Measurements from ENCODE around the gene ARHGEF11. TPM values are rescaled to one million over a fixed set of nuclear protein-coding genes. Genes with fewer than 3 reads are reported as not detected.

ARHGEF11 gene
- total RNA-seq, 2 donors from 2014 or later = 16.5 to 28.0 TPM

- no peak for ATAC-seq
- peaks cover 4% of the 10 kb centered on the region for H3K36me3 Mint-ChIP-seq (ENCODE audit: low read depth)
- DNase-seq = no peak
- H3K27me3 Mint-ChIP-seq = peaks cover 57% of the 10 kb centered on the region
- H3K4me1 Mint-ChIP-seq = peaks cover 32% of the 10 kb centered on the region
- no peak overlapping the region for H3K27ac Mint-ChIP-seq
- peak overlapping the region; percentile 47 for H3K4me3 Mint-ChIP-seq
- no peaks in the 10 kb centered on the region for H3K9me3 ChIP-seq (ENCODE audit: control insufficient read depth, low read length, poor library complexity, severe bottlenecking)
These were observed 151.5 kb downstream of the ARHGEF11 start for GRCh38 chr1:156894001-156894400.

GRCh38 chr1:156893048-156893953 lies 152.2 kb downstream of the ARHGEF11 start, which contains the start of gene PEAR1:
PEAR1 (plus strand) TSS chr1:156893718; CDS start chr1:156903927, 10,209 bp downstream.
- Mint-ChIP-seq H3K4me3 (peak within 1 kb of the TSS; percentile 80), H3K36me3 (ENCODE audit: low read depth) (peaks cover 4% of the 10 kb centered on the region), H3K4me1 (peaks cover 28% of the 10 kb centered on the region), H3K27me3 (peaks cover 57% of the 10 kb centered on the region), H3K27ac (no peak within 1 kb of the TSS)
- ATAC-seq (no peak), DNase-seq (no peak)
- no peaks in the 10 kb centered on the region for H3K9me3 ChIP-seq (ENCODE audit: control insufficient read depth, low read length, poor library complexity, severe bottlenecking)

GRCh38 chr1:156892190-156893047 lies 153.1 kb downstream of the ARHGEF11 start:
- peaks cover 24% of the 10 kb centered on the region for H3K4me1 Mint-ChIP-seq
- DNase-seq = peak; percentile 73 to 78 (median 75)
- no peaks in the 10 kb centered on the region for H3K9me3 ChIP-seq (ENCODE audit: control insufficient read depth, low read length, poor library complexity, severe bottlenecking)
- peaks cover 4% of the 10 kb centered on the region for H3K36me3 Mint-ChIP-seq (ENCODE audit: low read depth)
- peak overlapping the region; percentile 80 for H3K4me3 Mint-ChIP-seq
- peak; percentile 96 for ATAC-seq
- H3K27ac Mint-ChIP-seq = no peak overlapping the region
- H3K27me3 Mint-ChIP-seq = peaks cover 53% of the 10 kb centered on the region

- H3K27ac Mint-ChIP-seq = peak overlapping the region; percentile 24
- ATAC-seq (peak; percentile 27), DNase-seq (peak; percentile 26 to 35 (median 27))
- peaks cover 56% of the 10 kb centered on the region for H3K27me3 Mint-ChIP-seq
- peaks cover 21% of the 10 kb centered on the region for H3K4me1 Mint-ChIP-seq
- H3K4me3 Mint-ChIP-seq = peak overlapping the region; percentile 55
- peaks cover 4% of the 10 kb centered on the region for H3K36me3 Mint-ChIP-seq (ENCODE audit: low read depth)
- H3K9me3 ChIP-seq (ENCODE audit: control insufficient read depth, low read length, poor library complexity, severe bottlenecking) = no peaks in the 10 kb centered on the region
These were observed 155.6 kb downstream of the ARHGEF11 start for GRCh38 chr1:156889802-156890580.

GRCh38 chr1:156887734-156888133 lies 157.8 kb downstream of the ARHGEF11 start:
- ATAC-seq (no peak), DNase-seq (no peak)
- Mint-ChIP-seq H3K36me3 (ENCODE audit: low read depth) (peaks cover 7% of the 10 kb centered on the region), H3K27ac (no peak overlapping the region), H3K27me3 (peaks cover 69% of the 10 kb centered on the region), H3K4me3 (no peak overlapping the region), H3K4me1 (peaks cover 23% of the 10 kb centered on the region)
- no peaks in the 10 kb centered on the region for H3K9me3 ChIP-seq (ENCODE audit: control insufficient read depth, low read length, poor library complexity, severe bottlenecking)

- Mint-ChIP-seq H3K36me3 (ENCODE audit: low read depth) (peaks cover 7% of the 10 kb centered on the region), H3K27ac (no peak overlapping the region), H3K27me3 (peaks cover 70% of the 10 kb centered on the region), H3K4me1 (peaks cover 22% of the 10 kb centered on the region), H3K4me3 (no peak overlapping the region)
- ATAC-seq (no peak), DNase-seq (no peak)
- no peaks in the 10 kb centered on the region for H3K9me3 ChIP-seq (ENCODE audit: control insufficient read depth, low read length, poor library complexity, severe bottlenecking)
These were observed 158.2 kb downstream of the ARHGEF11 start for GRCh38 chr1:156887317-156887716.

GRCh38 chr1:156886583-156887281 lies 158.8 kb downstream of the ARHGEF11 start:
- H3K9me3 ChIP-seq (ENCODE audit: control insufficient read depth, low read length, poor library complexity, severe bottlenecking) = no peaks in the 10 kb centered on the region
- Mint-ChIP-seq H3K27ac (no peak overlapping the region), H3K4me1 (peaks cover 20% of the 10 kb centered on the region), H3K4me3 (no peak overlapping the region), H3K36me3 (ENCODE audit: low read depth) (peaks cover 7% of the 10 kb centered on the region), H3K27me3 (peaks cover 76% of the 10 kb centered on the region)
- no peak for DNase-seq
- ATAC-seq = no peak

GRCh38 chr1:156885880-156886355 lies 159.6 kb downstream of the ARHGEF11 start:
- Mint-ChIP-seq H3K4me3 (no peak overlapping the region), H3K36me3 (ENCODE audit: low read depth) (peaks cover 7% of the 10 kb centered on the region), H3K27me3 (peaks cover 84% of the 10 kb centered on the region), H3K4me1 (peaks cover 19% of the 10 kb centered on the region), H3K27ac (no peak overlapping the region)
- ATAC-seq (no peak), DNase-seq (no peak)
- H3K9me3 ChIP-seq (ENCODE audit: control insufficient read depth, low read length, poor library complexity, severe bottlenecking) = no peaks in the 10 kb centered on the region

GRCh38 chr1:156885314-156885713 lies 160.2 kb downstream of the ARHGEF11 start:
- H3K27ac Mint-ChIP-seq = no peak overlapping the region
- H3K9me3 ChIP-seq (ENCODE audit: control insufficient read depth, low read length, poor library complexity, severe bottlenecking) = no peaks in the 10 kb centered on the region
- no peak for ATAC-seq
- DNase-seq = no peak
- peaks cover 17% of the 10 kb centered on the region for H3K4me1 Mint-ChIP-seq
- H3K4me3 Mint-ChIP-seq = no peak overlapping the region
- peaks cover 7% of the 10 kb centered on the region for H3K36me3 Mint-ChIP-seq (ENCODE audit: low read depth)
- peaks cover 88% of the 10 kb centered on the region for H3K27me3 Mint-ChIP-seq

Other genes with a start within 250 kb of the ARHGEF11 start
- gene SH2D2A, start 228.9 kb downstream of the ARHGEF11 start, total RNA-seq = 100 to 1,000 TPM; 129 to 137 TPM
- gene INSRR, start 186.6 kb downstream of the ARHGEF11 start, total RNA-seq = not detected
- gene NTRK1, start 184.9 kb downstream of the ARHGEF11 start, total RNA-seq = under 1 TPM; 0.34 to 0.67 TPM
- 10 to 100 TPM in 1 of 2 donors, under 1 TPM in 1; 0.42 to 17.7 TPM for gene PEAR1, start 152.0 kb downstream of the ARHGEF11 start, total RNA-seq
- gene LRRC71, start 125.1 kb downstream of the ARHGEF11 start, total RNA-seq = not detected
- gene ETV3L, start 54.1 kb upstream of the ARHGEF11 start, total RNA-seq = under 1 TPM in 1 of 2 donors, not detected in 1; 0.15 TPM
- gene ETV3, start 92.7 kb upstream of the ARHGEF11 start, total RNA-seq = 10 to 100 TPM; 74.0 to 78.2 TPM